Brain microvascular endothelial cell (primary cell): Measurements from ENCODE around the gene CSF1.
"Not testable (repeated sequence)": the region's sequence is repeated elsewhere in the genome, so short reads cannot be mapped to it uniquely, and the experiment has no call there.

Experiments
- DNase-seq: peaks from one replicate; pipeline ENCODE4 v3.0.0-alpha.2; 2020
- H3K27ac ChIP-seq: fragments of 250-450 bp; sonication (Bioruptor Pico); 2 replicates; pipeline ENCODE4 v1.5.1; 2020; ENCODE audit warnings: mild to moderate bottlenecking, moderate library complexity
- H3K27me3 ChIP-seq: fragments of 250-450 bp; sonication (Bioruptor Pico); replicated peaks from 2 replicates; pipeline ENCODE4 v1.5.1; 2020; ENCODE audit warnings: mild to moderate bottlenecking
- H3K36me3 ChIP-seq: fragments of 250-450 bp; sonication (Bioruptor Pico); replicated peaks from 2 replicates; pipeline ENCODE4 v1.5.1; 2020; ENCODE audit warnings: mild to moderate bottlenecking
- H3K4me3 ChIP-seq: 2 replicates; pipeline ENCODE4 v1.5.1; 2011; ENCODE audit warnings: low read depth, mild to moderate bottlenecking, control low read depth, low read length, moderate library complexity
- CTCF ChIP-seq: IDR thresholded peaks from 2 replicates; pipeline ENCODE4 v1.5.1; 2011; ENCODE audit warnings: low read depth, mild to moderate bottlenecking, moderate library complexity, low read length, control low read depth, inconsistent platforms; ENCODE audit errors: missing control alignments
- in situ Hi-C: cut with HindIII; loops from 2 replicates; pipeline ENCODE4 v1.10.0; 2017; ENCODE audit warnings: low sequenced_read_pairs, low pct_ligation_motif_present

The CSF1 gene

GRCh38 chr1:109910123-109910962 is at the start of gene CSF1:
Gene CSF1, plus strand, starts transcription at chr1:109910849. Its CDS starts 175 bp downstream, at chr1:109911024.
- Histone ChIP-seq H3K4me3 (peak within 1 kb of the TSS; percentile 80), H3K36me3 (no peaks in the 10 kb centered on the region), H3K27me3 (no peaks in the 10 kb centered on the region), H3K27ac (peak within 1 kb of the TSS; percentile 39)
- in situ Hi-C loops: no loop called here
- peak; percentile 2 for TF ChIP-seq CTCF
- peak; percentile 76 for DNase-seq

GRCh38 chr1:109861616-109862015 is 49.0 kb upstream of the CSF1 start:
- DNase-seq, H3K36me3 ChIP-seq, in situ Hi-C loops, H3K27me3 ChIP-seq, H3K4me3 ChIP-seq, H3K27ac ChIP-seq: not testable (repeated sequence)

GRCh38 chr1:109863667-109864046 is 47.0 kb upstream of the CSF1 start:
- in situ Hi-C loops: no loop called here
- Histone ChIP-seq H3K27me3 (no peaks in the 10 kb centered on the region), H3K4me3 (no peak overlapping the region), H3K27ac (no peak overlapping the region), H3K36me3 (no peaks in the 10 kb centered on the region)
- TF ChIP-seq CTCF: no peak
- no peak for DNase-seq

GRCh38 chr1:109864047-109864822 is 46.4 kb upstream of the CSF1 start:
- no peak for DNase-seq
- Histone ChIP-seq H3K27ac (no peak overlapping the region), H3K27me3 (no peaks in the 10 kb centered on the region), H3K4me3 (no peak overlapping the region), H3K36me3 (no peaks in the 10 kb centered on the region)
- in situ Hi-C loops: no loop called here
- no peak for TF ChIP-seq CTCF

GRCh38 chr1:109864930-109865612 is 45.6 kb upstream of the CSF1 start:
- no peak overlapping the region for H3K27ac ChIP-seq
- H3K4me3 ChIP-seq: no peak overlapping the region

More at GRCh38 chr1:109864930-109865612, 45.6 kb upstream of the CSF1 start:
- no peaks in the 10 kb centered on the region for H3K36me3 ChIP-seq
- in situ Hi-C loops: no loop called here
- no peaks in the 10 kb centered on the region for H3K27me3 ChIP-seq
- DNase-seq: no peak
- no peak for TF ChIP-seq CTCF
